GM12801 (cell line): ENCODE data around the gene SORL1.

Experiments used
- CTCF ChIP-seq: IDR thresholded peaks from one replicate; pipeline ENCODE4 v1.5.1; 2011; ENCODE audit warnings: control low read depth; ENCODE audit not compliant: insufficient read length; ENCODE audit errors: extremely low read depth

Gene SORL1

GRCh38 chr11:121473064-121473777, 21.1 kb downstream of the SORL1 start:
- TF ChIP-seq CTCF: no peak

- TF ChIP-seq CTCF: no peak
These were observed 22.6 kb downstream of the SORL1 start for GRCh38 chr11:121474680-121475079.

- TF ChIP-seq CTCF: no peak
These were observed 24.4 kb downstream of the SORL1 start for GRCh38 chr11:121476379-121477032.

- TF ChIP-seq CTCF: no peak
These were observed 26.2 kb downstream of the SORL1 start for GRCh38 chr11:121478226-121478894.

- TF ChIP-seq CTCF: no peak
These were observed 27.0 kb downstream of the SORL1 start for GRCh38 chr11:121478895-121479697.

- TF ChIP-seq CTCF: no peak
These were observed 27.7 kb downstream of the SORL1 start for GRCh38 chr11:121479698-121480238.
